Activated CD4-positive, CD25-positive, alpha-beta regulatory T cell treated with anti-CD3 and anti-CD28 coated beads, Interleukin-2, amount 50 U/mL, for 16 hours (primary cell): ENCODE data around the gene PGM3.

Source experiments
- DNase-seq: peaks from one replicate; pipeline ENCODE4 v3.0.0-alpha.2; 2020; ENCODE audit warnings: low read depth, low spot score

Gene PGM3

DNA sequence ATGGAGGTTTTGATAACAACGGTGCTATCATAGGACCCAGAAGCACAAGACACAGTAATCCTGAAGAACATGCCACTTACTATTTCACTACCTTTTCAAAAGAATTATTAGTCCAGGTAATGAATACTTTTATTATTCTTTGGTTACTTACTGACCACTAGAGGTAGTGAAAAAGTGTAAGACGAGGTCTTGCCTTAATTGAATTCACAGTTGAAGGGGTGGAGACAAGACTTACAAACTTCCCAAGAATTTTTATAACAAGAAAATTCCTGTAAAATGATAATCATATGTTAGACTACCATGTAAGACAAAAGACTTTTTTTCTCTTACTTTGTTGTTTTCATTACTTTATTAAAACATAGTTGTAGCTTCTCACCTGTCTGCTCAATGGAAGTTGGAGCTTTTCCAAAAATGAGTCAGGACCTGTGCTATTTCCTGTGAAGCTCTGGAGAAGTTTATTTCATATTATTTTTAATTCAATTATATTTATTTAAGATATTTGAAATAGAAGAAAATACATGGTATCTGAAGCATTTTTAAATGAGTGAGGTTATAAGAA lies 73.2 kb downstream of the PGM3 start:
- DNase-seq: no peak

DNA sequence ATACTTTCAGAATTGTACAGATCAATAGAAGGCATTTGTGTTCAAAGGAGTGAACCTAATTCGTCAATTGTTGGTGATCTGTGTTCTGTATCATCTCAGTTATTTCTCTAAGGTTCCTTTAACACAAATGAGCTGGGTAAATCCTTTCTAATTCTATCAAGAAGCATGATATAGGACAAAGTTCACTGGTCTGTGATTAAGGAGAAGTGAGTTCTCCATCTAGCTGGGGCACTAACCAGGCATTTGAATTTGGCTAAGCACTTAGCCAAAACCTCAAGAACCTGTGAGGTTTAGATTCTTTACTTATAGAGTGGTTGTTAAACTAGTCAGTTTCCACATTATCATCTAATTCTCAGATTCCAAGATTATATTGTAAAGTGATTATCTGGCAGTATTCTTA lies 75.3 kb downstream of the PGM3 start:
- DNase-seq: no peak
